Keratinocyte (primary cell): Measurements from ENCODE around the gene MAPRE2. TPM values are rescaled to one million over a fixed set of nuclear protein-coding genes. Genes with fewer than 3 reads are reported as not detected.

Source experiments
- DNase-seq: peaks from one replicate; pipeline ENCODE4 v3.0.0-alpha.2; 2011; ENCODE audit warnings: low read depth, missing footprints, low spot score
- FAIRE-seq: peaks from 2 replicates; lab custom pipeline; 2011; peaks lifted over from hg19 to GRCh38; lab: Jason Lieb, UNC
- H2AFZ ChIP-seq: 2 replicates; pipeline ENCODE4 v1.6.0; 2012; ENCODE audit warnings: low read length, control low read depth, inconsistent platforms; ENCODE audit not compliant: control insufficient read depth
- H3K27ac ChIP-seq: 2 replicates; pipeline ENCODE4 v1.5.1; 2011; ENCODE audit warnings: low read length; ENCODE audit not compliant: control insufficient read depth, insufficient read depth
- H3K27me3 ChIP-seq: 3 replicates; pipeline ENCODE4 v1.6.0; 2011; ENCODE audit warnings: low read length; ENCODE audit not compliant: control insufficient read depth, insufficient read depth; ENCODE audit errors: extremely low read depth
- H3K36me3 ChIP-seq, 2 experiments: 2 replicates in 1 of 2; 3 replicates in 1 of 2; pipeline ENCODE4 v1.5.1; 2011; ENCODE audit warnings: low read length in 2 of 2, mild to moderate bottlenecking in 1 of 2; ENCODE audit not compliant: control insufficient read depth in 2 of 2, insufficient read depth in 2 of 2; ENCODE audit errors: extremely low read depth in 1 of 2
- H3K4me1 ChIP-seq: 3 replicates; pipeline ENCODE4 v1.5.1; 2011; ENCODE audit warnings: low read length; ENCODE audit not compliant: control insufficient read depth, insufficient read depth; ENCODE audit errors: extremely low read depth
- H3K4me2 ChIP-seq: 3 replicates; pipeline ENCODE4 v1.6.0; 2011; ENCODE audit warnings: low read depth, low read length; ENCODE audit not compliant: control insufficient read depth, insufficient read depth; ENCODE audit errors: extremely low read depth
- H3K4me3 ChIP-seq, 3 experiments: fragments of 200-600 bp in 1 of 3; sonication (generic) in 1 of 3; 2 replicates in 2 of 3; 3 replicates in 1 of 3; pipeline ENCODE4 v1.5.1; 2011 to 2016; ENCODE audit warnings: low read length in 3 of 3, mild to moderate bottlenecking in 3 of 3, control low read depth in 2 of 3, inconsistent platforms in 1 of 3, low read depth in 1 of 3, mixed read lengths in 1 of 3, mixed run types in 1 of 3, moderate library complexity in 1 of 3; ENCODE audit not compliant: control insufficient read depth in 2 of 3, insufficient read depth in 2 of 3; ENCODE audit errors: extremely low read depth in 1 of 3
- H3K79me2 ChIP-seq: 2 replicates; pipeline ENCODE4 v1.6.0; 2012; ENCODE audit warnings: low read length; ENCODE audit not compliant: control insufficient read depth, insufficient read depth
- H3K9ac ChIP-seq: 3 replicates; pipeline ENCODE4 v1.6.0; 2011; ENCODE audit warnings: low read length; ENCODE audit not compliant: control insufficient read depth, insufficient read depth; ENCODE audit errors: extremely low read depth
- H3K9me1 ChIP-seq: 3 replicates; pipeline ENCODE4 v1.6.0; 2011; ENCODE audit warnings: low read length; ENCODE audit not compliant: control insufficient read depth, insufficient read depth; ENCODE audit errors: extremely low read depth
- H3K9me3 ChIP-seq: 2 replicates; pipeline ENCODE4 v1.5.1; 2012; ENCODE audit warnings: low read depth, low read length; ENCODE audit not compliant: control insufficient read depth
- H4K20me1 ChIP-seq: 3 replicates; pipeline ENCODE4 v1.6.0; 2011; ENCODE audit warnings: low read length; ENCODE audit not compliant: control insufficient read depth, insufficient read depth; ENCODE audit errors: extremely low read depth
- EZH2 ChIP-seq: IDR thresholded peaks from one replicate; pipeline ENCODE4 v1.6.1; 2012; ENCODE audit warnings: inconsistent platforms, mild to moderate bottlenecking, low read length, moderate library complexity
- dilution Hi-C: fragments of 300-500 bp; cut with MboI; formaldehyde crosslinking; loops from one replicate; pipeline ENCODE4 v1.7.0; 2020; ENCODE audit warnings: low sequenced_read_pairs; ENCODE audit not compliant: extremely low pct_ligation_motif_present
- polyA plus RNA-seq, 5 experiments: library from polyadenylated mRNA; depleted of rRNA in 3 of 5; stranded (reverse) in 3 of 5; stranded (forward) in 1 of 5; unstranded in 1 of 5; fragments of >200 nt; gene quantifications; 1 replicate in 1 of 5; 2 replicates in 3 of 5; 3 replicates in 1 of 5; pipeline versions ENCODE4 v1.2.1 to v1.2.3, GENCODE V29; 2011 to 2012; ENCODE audit warnings: missing spikeins in 2 of 5, low read depth in 1 of 5, low replicate concordance in 1 of 5
- TF ChIP-seq, protein P1 (sequence below), 3 experiments: IDR thresholded peaks in 1 of 3; conservative IDR thresholded peaks in 1 of 3; optimal IDR thresholded peaks in 1 of 3; 2 replicates in 2 of 3; 3 replicates in 1 of 3; pipeline versions ENCODE3 to v1.5.1; 2011; ENCODE audit warnings: low read length in 3 of 3, mild to moderate bottlenecking in 3 of 3, moderate library complexity in 2 of 3, control low read depth in 1 of 3, inconsistent platforms in 1 of 3; ENCODE audit not compliant: insufficient read depth in 2 of 3; ENCODE audit errors: extremely low read depth in 1 of 3

MAPRE2 gene
- polyA plus RNA-seq, 1 donor (not counting 4 experiments of a cell fraction or from before 2014, with no cell fraction given), result 14.2 TPM

DNA sequence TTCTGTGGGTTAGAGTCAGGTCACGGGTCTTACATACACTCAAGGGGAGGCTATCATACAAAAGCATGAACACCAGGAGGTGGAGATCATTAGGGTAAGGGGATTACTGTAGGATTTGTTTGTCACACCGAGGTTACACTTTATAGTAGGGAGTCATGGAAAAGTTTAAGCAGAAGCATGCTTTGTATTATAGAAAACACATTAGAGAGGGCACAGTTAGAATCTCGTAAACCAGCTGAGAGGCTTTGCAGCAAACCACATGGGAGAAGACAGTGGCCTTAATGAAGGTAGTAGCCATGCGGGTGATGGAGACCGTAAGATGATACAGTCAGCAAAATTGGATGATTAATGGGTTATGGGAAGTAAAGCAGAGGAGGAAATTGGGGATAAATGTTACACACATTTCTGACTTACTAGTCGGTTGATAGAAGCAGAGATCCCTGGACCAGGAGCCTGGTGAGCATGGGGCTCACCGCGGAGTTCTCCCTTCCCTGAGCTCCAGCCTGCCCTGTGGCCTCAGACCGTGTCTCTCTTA lies 75.6 kb downstream of the MAPRE2 start:
- TF ChIP-seq EZH2, result no peak
- TF ChIP-seq, protein P1, sequence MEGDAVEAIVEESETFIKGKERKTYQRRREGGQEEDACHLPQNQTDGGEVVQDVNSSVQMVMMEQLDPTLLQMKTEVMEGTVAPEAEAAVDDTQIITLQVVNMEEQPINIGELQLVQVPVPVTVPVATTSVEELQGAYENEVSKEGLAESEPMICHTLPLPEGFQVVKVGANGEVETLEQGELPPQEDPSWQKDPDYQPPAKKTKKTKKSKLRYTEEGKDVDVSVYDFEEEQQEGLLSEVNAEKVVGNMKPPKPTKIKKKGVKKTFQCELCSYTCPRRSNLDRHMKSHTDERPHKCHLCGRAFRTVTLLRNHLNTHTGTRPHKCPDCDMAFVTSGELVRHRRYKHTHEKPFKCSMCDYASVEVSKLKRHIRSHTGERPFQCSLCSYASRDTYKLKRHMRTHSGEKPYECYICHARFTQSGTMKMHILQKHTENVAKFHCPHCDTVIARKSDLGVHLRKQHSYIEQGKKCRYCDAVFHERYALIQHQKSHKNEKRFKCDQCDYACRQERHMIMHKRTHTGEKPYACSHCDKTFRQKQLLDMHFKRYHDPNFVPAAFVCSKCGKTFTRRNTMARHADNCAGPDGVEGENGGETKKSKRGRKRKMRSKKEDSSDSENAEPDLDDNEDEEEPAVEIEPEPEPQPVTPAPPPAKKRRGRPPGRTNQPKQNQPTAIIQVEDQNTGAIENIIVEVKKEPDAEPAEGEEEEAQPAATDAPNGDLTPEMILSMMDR (optimal IDR thresholded peaks at IDR 0.05 in 1 of 3, IDR thresholded peaks at IDR 0.05 in 1 of 3, conservative IDR thresholded peaks at IDR 0.05 in 1 of 3; ENCODE audit: extremely low read depth in 1 of 3, insufficient read depth in 2 of 3, low read length in 3 of 3), result no peak
- Histone ChIP-seq H3K4me3 (no peak overlapping the region), H3K9me1 (no peaks in the 10 kb centered on the region), H4K20me1 (no peaks in the 10 kb centered on the region), H3K9me3 (no peaks in the 10 kb centered on the region), H3K9ac (no peak overlapping the region), H3K4me1 (no peaks in the 10 kb centered on the region), H3K4me2 (no peak overlapping the region), H2AFZ (no peak overlapping the region), H3K79me2 (no peaks in the 10 kb centered on the region), H3K27ac (no peak overlapping the region), H3K36me3 (no peaks in the 10 kb centered on the region), H3K27me3 (no peaks in the 10 kb centered on the region)
- dilution Hi-C loops, result no loop called here
- FAIRE-seq (no peak), DNase-seq (no peak)

DNA sequence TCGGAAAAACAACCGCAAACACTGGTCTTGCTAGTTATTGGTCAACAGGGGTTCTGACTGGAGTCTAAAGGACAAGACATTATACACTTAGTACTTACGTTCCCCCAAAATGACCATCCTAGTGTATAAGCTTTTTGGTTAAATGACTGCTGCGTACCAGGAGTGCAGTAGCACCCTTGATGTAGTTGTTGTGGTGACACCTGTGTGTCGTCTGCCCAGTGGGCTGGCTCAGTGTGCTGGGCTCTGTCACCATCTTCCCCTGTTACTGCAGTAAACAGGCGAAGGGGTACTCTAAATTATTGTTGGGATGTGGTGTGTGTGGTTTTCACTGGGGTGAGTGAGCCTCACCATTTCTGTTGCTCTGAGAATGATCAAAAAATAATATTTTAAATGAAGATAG lies 76.2 kb downstream of the MAPRE2 start:
- Histone ChIP-seq H3K4me1 (no peaks in the 10 kb centered on the region), H3K27ac (no peak overlapping the region), H3K27me3 (no peaks in the 10 kb centered on the region), H3K9me3 (no peaks in the 10 kb centered on the region), H4K20me1 (no peaks in the 10 kb centered on the region), H3K9me1 (no peaks in the 10 kb centered on the region), H3K4me2 (no peak overlapping the region), H3K79me2 (no peaks in the 10 kb centered on the region), H3K36me3 (no peaks in the 10 kb centered on the region), H3K9ac (no peak overlapping the region), H3K4me3 (no peak overlapping the region), H2AFZ (no peak overlapping the region)
- FAIRE-seq (no peak), DNase-seq (no peak)
- TF ChIP-seq, protein P1 (optimal IDR thresholded peaks at IDR 0.05 in 1 of 3, IDR thresholded peaks at IDR 0.05 in 1 of 3, conservative IDR thresholded peaks at IDR 0.05 in 1 of 3; ENCODE audit: extremely low read depth in 1 of 3, insufficient read depth in 2 of 3, low read length in 3 of 3), result no peak
- TF ChIP-seq EZH2, result no peak
- dilution Hi-C loops, result no loop called here
